HepG2 (cell line): Measurements from ENCODE around the gene TMEM200B. TPM values are rescaled to one million over a fixed set of nuclear protein-coding genes. Genes with fewer than 3 reads are reported as not detected.
A peak's percentile ranks its signal among the peaks of the same experiment; 100 is the strongest.

Experiments
- ATF4 ChIP-seq, 2 experiments: fragments of 450-650 bp in 1 of 2; sonication (generic) in 1 of 2; formaldehyde crosslinking; IDR thresholded peaks; 2 replicates each; pipeline versions ENCODE4 v1.5.0 to v1.8.0; 2020 to 2022; ENCODE audit warnings: mild to moderate bottlenecking in 1 of 2, missing genetic modification reagents in 1 of 2
- E2F1 ChIP-seq: sonication (generic); formaldehyde crosslinking; IDR thresholded peaks from 2 replicates; pipeline ENCODE4 v1.5.0; 2020; ENCODE audit warnings: missing genetic modification reagents
- ESRRA ChIP-seq: sonication (generic); formaldehyde crosslinking; IDR thresholded peaks from 2 replicates; pipeline ENCODE4 v1.5.1; 2020; ENCODE audit warnings: mild to moderate bottlenecking, low read depth, missing genetic modification reagents
- GPBP1L1 ChIP-seq: sonication (generic); formaldehyde crosslinking; IDR thresholded peaks from 2 replicates; pipeline ENCODE4 v1.5.0; 2020; ENCODE audit warnings: mild to moderate bottlenecking, missing genetic modification reagents
- JDP2 ChIP-seq: sonication (generic); formaldehyde crosslinking; IDR thresholded peaks from 2 replicates; pipeline ENCODE4 v1.8.1; 2022; ENCODE audit warnings: missing genetic modification reagents, borderline replicate concordance
- KDM6A ChIP-seq: IDR thresholded peaks from 2 replicates; pipeline ENCODE4 v1.6.1; 2016; ENCODE audit warnings: low read depth
- LCORL ChIP-seq, 2 experiments: fragments of 450-650 bp in 1 of 2; sonication (generic) in 1 of 2; formaldehyde crosslinking in 1 of 2; IDR thresholded peaks; 2 replicates each; pipeline versions ENCODE4 v1.5.0 to v1.6.1; 2017 to 2020; ENCODE audit warnings: antibody characterized with exemption in 1 of 2, missing genetic modification reagents in 1 of 2
- MAX ChIP-seq: IDR thresholded peaks from 2 replicates; pipeline ENCODE4 v1.6.1; 2012; ENCODE audit warnings: inconsistent platforms
- NKX3-1 ChIP-seq: sonication (generic); formaldehyde crosslinking; IDR thresholded peaks from 2 replicates; pipeline ENCODE4 v1.5.0; 2020; ENCODE audit warnings: missing genetic modification reagents
- PPARG ChIP-seq: conservative IDR thresholded peaks from 2 replicates; pipeline ENCODE4 v1.6.1; 2016; ENCODE audit warnings: missing biosample characterization, missing genetic modification reagents
- TAF15 ChIP-seq: fragments of 200-400 bp; formaldehyde crosslinking; IDR thresholded peaks from one replicate; pipeline ENCODE4 v1.6.1; 2018; ENCODE audit warnings: mild to moderate bottlenecking, low read depth, low read length; ENCODE audit not compliant: poor library complexity, severe bottlenecking
- YEATS2 ChIP-seq: sonication (generic); formaldehyde crosslinking; IDR thresholded peaks from 2 replicates; pipeline ENCODE4 v1.4.0; 2020; ENCODE audit warnings: missing genetic modification reagents, borderline replicate concordance
- ZBTB38 ChIP-seq: sonication (generic); formaldehyde crosslinking; IDR thresholded peaks from 2 replicates; pipeline ENCODE4 v1.5.1; 2020; ENCODE audit warnings: mild to moderate bottlenecking, missing genetic modification reagents
- ZBTB7A ChIP-seq: sonication (generic); formaldehyde crosslinking; IDR thresholded peaks from 2 replicates; pipeline ENCODE4 v1.8.0; 2022; ENCODE audit warnings: mild to moderate bottlenecking, missing genetic modification reagents
- ZFP1 ChIP-seq: IDR thresholded peaks from 2 replicates; pipeline ENCODE4 v1.6.1; 2016
- ZFP82 ChIP-seq: sonication (generic); formaldehyde crosslinking; IDR thresholded peaks from 2 replicates; pipeline ENCODE4 v1.5.1; 2020; ENCODE audit warnings: mild to moderate bottlenecking, missing genetic modification reagents, borderline replicate concordance
- ZNF24 ChIP-seq: fragments of 450-650 bp; IDR thresholded peaks from 2 replicates; pipeline ENCODE4 v1.6.1; 2017; ENCODE audit warnings: antibody characterized with exemption, mild to moderate bottlenecking
- ZNF337 ChIP-seq: sonication (generic); formaldehyde crosslinking; IDR thresholded peaks from 2 replicates; pipeline ENCODE4 v1.5.1; 2020; ENCODE audit warnings: missing genetic modification reagents, low read depth, mild to moderate bottlenecking, borderline replicate concordance
- ZNF383 ChIP-seq: sonication (generic); formaldehyde crosslinking; IDR thresholded peaks from 2 replicates; pipeline ENCODE4 v1.4.0; 2020; ENCODE audit warnings: missing genetic modification reagents, mild to moderate bottlenecking, borderline replicate concordance
- ZNF614 ChIP-seq: IDR thresholded peaks from 2 replicates; pipeline ENCODE4 v1.6.1; 2018; ENCODE audit warnings: missing biosample characterization, missing genetic modification reagents, inconsistent platforms, borderline replicate concordance
- ZNF616 ChIP-seq: sonication (generic); formaldehyde crosslinking; IDR thresholded peaks from 2 replicates; pipeline ENCODE4 v1.5.0; 2020; ENCODE audit warnings: low read depth, mild to moderate bottlenecking, missing genetic modification reagents
- ZSCAN29 ChIP-seq: sonication (generic); formaldehyde crosslinking; conservative IDR thresholded peaks from 2 replicates; pipeline ENCODE4 v1.4.0; 2020; ENCODE audit warnings: mild to moderate bottlenecking, missing genetic modification reagents
- polyA plus RNA-seq, 8 experiments: library from polyadenylated mRNA; depleted of rRNA in 3 of 8; stranded (reverse) in 7 of 8; unstranded in 1 of 8; fragments of >200 nt; fragmentation: Illumina TruSeq in 4 of 8; extraction: Trizol in 4 of 8; gene quantifications; 2 replicates each; pipeline versions ENCODE4 v1.2.1 to v1.2.3, GENCODE V29; 2011 to 2016; ENCODE audit warnings: low read depth in 4 of 8, missing spikeins in 1 of 8, mixed read lengths in 1 of 8; ENCODE audit not compliant: insufficient read depth in 1 of 8
- total RNA-seq, 5 experiments: library from RNA; depleted of rRNA; stranded (reverse); fragments of >200 nt; fragmentation: Illumina TruSeq; extraction: Trizol; gene quantifications; 2 replicates each; pipeline ENCODE4 v1.2.3, GENCODE V29; 2016; ENCODE audit warnings: low read depth in 1 of 5
- TF ChIP-seq, protein P1 (sequence below): sonication (generic); formaldehyde crosslinking; IDR thresholded peaks from 2 replicates; pipeline ENCODE4 v1.9.0; 2022; ENCODE audit warnings: missing genetic modification reagents, mild to moderate bottlenecking, borderline replicate concordance
- TF ChIP-seq, protein P2 (sequence below): sonication (generic); formaldehyde crosslinking; IDR thresholded peaks from 2 replicates; pipeline ENCODE4 v1.4.0; 2020; ENCODE audit warnings: mild to moderate bottlenecking, missing genetic modification reagents
- TF ChIP-seq, protein P3 (sequence below): IDR thresholded peaks from 2 replicates; pipeline ENCODE4 v1.6.1; 2016; ENCODE audit warnings: mild to moderate bottlenecking

TMEM200B gene
- total and polyA plus RNA-seq, 2 of the 13 experiments (the other 11 are each of a cell fraction or from before 2014, with no cell fraction given) = 1.1 to 1.4 TPM

- TF ChIP-seq E2F1 = no peak
- TF ChIP-seq LCORL (IDR thresholded peaks at IDR 0.05) = no peak
- TF ChIP-seq LCORL (CRISPR knock-in tag; IDR thresholded peaks at IDR 0.05) = 0 out of 2 replicates have a peak, but pooled peaks have one; percentile 48
- TF ChIP-seq, protein P1, sequence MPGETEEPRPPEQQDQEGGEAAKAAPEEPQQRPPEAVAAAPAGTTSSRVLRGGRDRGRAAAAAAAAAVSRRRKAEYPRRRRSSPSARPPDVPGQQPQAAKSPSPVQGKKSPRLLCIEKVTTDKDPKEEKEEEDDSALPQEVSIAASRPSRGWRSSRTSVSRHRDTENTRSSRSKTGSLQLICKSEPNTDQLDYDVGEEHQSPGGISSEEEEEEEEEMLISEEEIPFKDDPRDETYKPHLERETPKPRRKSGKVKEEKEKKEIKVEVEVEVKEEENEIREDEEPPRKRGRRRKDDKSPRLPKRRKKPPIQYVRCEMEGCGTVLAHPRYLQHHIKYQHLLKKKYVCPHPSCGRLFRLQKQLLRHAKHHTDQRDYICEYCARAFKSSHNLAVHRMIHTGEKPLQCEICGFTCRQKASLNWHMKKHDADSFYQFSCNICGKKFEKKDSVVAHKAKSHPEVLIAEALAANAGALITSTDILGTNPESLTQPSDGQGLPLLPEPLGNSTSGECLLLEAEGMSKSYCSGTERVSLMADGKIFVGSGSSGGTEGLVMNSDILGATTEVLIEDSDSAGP = no peak
- no peak for TF ChIP-seq YEATS2 (CRISPR knock-in tag)
- no peak for TF ChIP-seq ZNF616
- no peak for TF ChIP-seq ZSCAN29 (CRISPR knock-in tag)
- TF ChIP-seq, protein P2, sequence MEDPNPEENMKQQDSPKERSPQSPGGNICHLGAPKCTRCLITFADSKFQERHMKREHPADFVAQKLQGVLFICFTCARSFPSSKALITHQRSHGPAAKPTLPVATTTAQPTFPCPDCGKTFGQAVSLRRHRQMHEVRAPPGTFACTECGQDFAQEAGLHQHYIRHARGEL (CRISPR knock-in tag) = no peak
- TF ChIP-seq TAF15 = no peak
- TF ChIP-seq ESRRA (CRISPR knock-in tag) = no peak
- TF ChIP-seq ZNF24 = no peak
- TF ChIP-seq ZBTB38 (CRISPR knock-in tag) = no peak
- no peak for TF ChIP-seq ZNF383 (CRISPR knock-in tag)
- no peak for TF ChIP-seq JDP2 (CRISPR knock-in tag)
- no peak for TF ChIP-seq ZFP1
- 0 out of 4 replicates have a peak, but pooled peaks of 1 of the 2 experiments have one; percentile 34 for TF ChIP-seq ATF4 (CRISPR knock-in tag; IDR thresholded peaks at IDR 0.05)
- TF ChIP-seq NKX3-1 (CRISPR knock-in tag) = no peak
- TF ChIP-seq ZNF337 (CRISPR knock-in tag) = no peak
- no peak for TF ChIP-seq ZFP82
- peak; percentile 83 for TF ChIP-seq PPARG (CRISPR knock-in tag)
- 0 out of 2 replicates have a peak, but pooled peaks have one; percentile 42 for TF ChIP-seq KDM6A (CRISPR knock-in tag)
- TF ChIP-seq GPBP1L1 = no peak
- no peak for TF ChIP-seq ZBTB7A (CRISPR knock-in tag)
- TF ChIP-seq, protein P3, sequence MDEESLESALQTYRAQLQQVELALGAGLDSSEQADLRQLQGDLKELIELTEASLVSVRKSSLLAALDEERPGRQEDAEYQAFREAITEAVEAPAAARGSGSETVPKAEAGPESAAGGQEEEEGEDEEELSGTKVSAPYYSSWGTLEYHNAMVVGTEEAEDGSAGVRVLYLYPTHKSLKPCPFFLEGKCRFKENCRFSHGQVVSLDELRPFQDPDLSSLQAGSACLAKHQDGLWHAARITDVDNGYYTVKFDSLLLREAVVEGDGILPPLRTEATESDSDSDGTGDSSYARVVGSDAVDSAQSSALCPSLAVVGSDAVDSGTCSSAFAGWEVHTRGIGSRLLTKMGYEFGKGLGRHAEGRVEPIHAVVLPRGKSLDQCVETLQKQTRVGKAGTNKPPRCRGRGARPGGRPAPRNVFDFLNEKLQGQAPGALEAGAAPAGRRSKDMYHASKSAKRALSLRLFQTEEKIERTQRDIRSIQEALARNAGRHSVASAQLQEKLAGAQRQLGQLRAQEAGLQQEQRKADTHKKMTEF (CRISPR knock-in tag) = no peak
- no peak for TF ChIP-seq ZNF614 (CRISPR knock-in tag)
- no peak for TF ChIP-seq MAX
These were observed 17.9 kb downstream of the TMEM200B start (continued) for GRCh38 chr1:29105822-29106221.
